Measurements from ENCODE around the gene WDR77. TPM values are rescaled to one million over a fixed set of nuclear protein-coding genes. Genes with fewer than 3 reads are reported as not detected.
A peak's percentile ranks its signal among the peaks of the same experiment; 100 is the strongest.

WDR77 gene

GRCh38 chr1:111399792-111400610 is 49.1 kb downstream of the WDR77 start:
- Histone ChIP-seq H4K91ac (ENCODE audit: low read depth, low read length, poor library complexity) (no peak overlapping the region), H3K79me1 (ENCODE audit: low read depth, low read length) (no peaks in the 10 kb centered on the region), H3K4me2 (ENCODE audit: insufficient read depth, low read length, poor library complexity, severe bottlenecking) (no peak overlapping the region), H3K27ac (replicated peaks; ENCODE audit: low read length) (no peak overlapping the region), H3K36me3 (replicated peaks in 1 of 2; ENCODE audit: control insufficient read depth in 2 of 2, insufficient read depth in 2 of 2, low read length in 2 of 2) (no peaks in the 10 kb centered on the region), H2BK5ac (ENCODE audit: low read length) (no peak overlapping the region), H2AFZ (ENCODE audit: low read length) (peak overlapping the region; percentile 42), H4K8ac (ENCODE audit: low read depth, low read length) (no peak overlapping the region), H3K4me3 (ENCODE audit: low read length in 2 of 2) (no peak overlapping the region), H2BK12ac (ENCODE audit: low read length) (no peak overlapping the region), H3K4ac (ENCODE audit: low read length) (no peak overlapping the region), H3K9ac (ENCODE audit: low read depth, low read length, poor library complexity) (no peak overlapping the region), H3K14ac (ENCODE audit: low read length) (no peak overlapping the region), H2BK120ac (ENCODE audit: low read depth, low read length) (no peak overlapping the region), H3K23ac (ENCODE audit: low read depth, low read length, poor library complexity) (no peak overlapping the region), H2BK15ac (ENCODE audit: low read length) (no peak overlapping the region), H3K9me3 (replicated peaks in 1 of 2; ENCODE audit: control insufficient read depth in 2 of 2, insufficient read depth in 1 of 2, low read depth in 1 of 2, low read length in 2 of 2) (no peaks in the 10 kb centered on the region), H2AK5ac (ENCODE audit: low read depth, low read length) (no peak overlapping the region), H3K18ac (ENCODE audit: low read length) (no peak overlapping the region), H3K27me3 (ENCODE audit: control insufficient read depth in 3 of 3, insufficient read depth in 3 of 3, low read depth in 1 of 3, low read length in 3 of 3) (peaks cover 0 to 17% (median 0%) of the 10 kb centered on the region in 3 experiments), H3K4me1 (ENCODE audit: control insufficient read depth in 2 of 2, insufficient read depth in 1 of 2, low read depth in 1 of 2, low read length in 2 of 2) (no peaks in the 10 kb centered on the region)
- peak; percentile 41 for DNase-seq (ENCODE audit: low spot score)
- 100% methylated on average over 2 of the region's 9 CpGs; no CpG with 5 or more reads in 1 of the 2 donors for WGBS, 2 donors (ENCODE audit: extremely low coverage in 2 of 2, insufficient read length in 2 of 2, insufficient replicate concordance in 1 of 2)

- H2AFZ ChIP-seq (ENCODE audit: low read length) = no peak overlapping the region
- H3K14ac ChIP-seq (ENCODE audit: low read length) = no peak overlapping the region
- no peak for DNase-seq (ENCODE audit: low spot score)
- H3K4me1 ChIP-seq (ENCODE audit: control insufficient read depth in 2 of 2, insufficient read depth in 1 of 2, low read depth in 1 of 2, low read length in 2 of 2) = peaks cover 0 to 1% of the 10 kb centered on the region in 2 donors
- H3K4me2 ChIP-seq (ENCODE audit: insufficient read depth, low read length, poor library complexity, severe bottlenecking) = no peak overlapping the region
- no peak overlapping the region for H2BK12ac ChIP-seq (ENCODE audit: low read length)
- no peak overlapping the region for H4K8ac ChIP-seq (ENCODE audit: low read depth, low read length)
- no peak overlapping the region for H3K27ac ChIP-seq (replicated peaks; ENCODE audit: low read length)
- no peak overlapping the region for H4K91ac ChIP-seq (ENCODE audit: low read depth, low read length, poor library complexity)
- H2AK5ac ChIP-seq (ENCODE audit: low read depth, low read length) = no peak overlapping the region
- no peaks in the 10 kb centered on the region for H3K9me3 ChIP-seq (replicated peaks in 1 of 2; ENCODE audit: control insufficient read depth in 2 of 2, insufficient read depth in 1 of 2, low read depth in 1 of 2, low read length in 2 of 2)
- WGBS, 2 donors (ENCODE audit: extremely low coverage in 2 of 2, insufficient read length in 2 of 2, insufficient replicate concordance in 1 of 2) = no CpG with 5 or more reads among the region's 1 CpG
- H3K36me3 ChIP-seq (replicated peaks in 1 of 2; ENCODE audit: control insufficient read depth in 2 of 2, insufficient read depth in 2 of 2, low read length in 2 of 2) = no peaks in the 10 kb centered on the region
- H3K79me1 ChIP-seq (ENCODE audit: low read depth, low read length) = no peaks in the 10 kb centered on the region
- no peak overlapping the region for H3K18ac ChIP-seq (ENCODE audit: low read length)
- no peak overlapping the region for H3K4ac ChIP-seq (ENCODE audit: low read length)
- peaks cover 0 to 3% (median 0%) of the 10 kb centered on the region in 3 experiments for H3K27me3 ChIP-seq (ENCODE audit: control insufficient read depth in 3 of 3, insufficient read depth in 3 of 3, low read depth in 1 of 3, low read length in 3 of 3)
- no peak overlapping the region for H3K23ac ChIP-seq (ENCODE audit: low read depth, low read length, poor library complexity)
- H2BK120ac ChIP-seq (ENCODE audit: low read depth, low read length) = no peak overlapping the region
- H3K9ac ChIP-seq (ENCODE audit: low read depth, low read length, poor library complexity) = no peak overlapping the region
- no peak overlapping the region for H3K4me3 ChIP-seq (ENCODE audit: low read length in 2 of 2)
- H2BK15ac ChIP-seq (ENCODE audit: low read length) = no peak overlapping the region
- H2BK5ac ChIP-seq (ENCODE audit: low read length) = no peak overlapping the region
These were observed 56.6 kb downstream of the WDR77 start for GRCh38 chr1:111392460-111392945.

- no peak overlapping the region for H4K8ac ChIP-seq (ENCODE audit: low read depth, low read length)
- H3K23ac ChIP-seq (ENCODE audit: low read depth, low read length, poor library complexity) = no peak overlapping the region
- no peak overlapping the region for H3K4me3 ChIP-seq (ENCODE audit: low read length in 2 of 2)
- H3K4ac ChIP-seq (ENCODE audit: low read length) = no peak overlapping the region
- no CpG with 5 or more reads among the region's 1 CpG for WGBS, 2 donors (ENCODE audit: extremely low coverage in 2 of 2, insufficient read length in 2 of 2, insufficient replicate concordance in 1 of 2)
- no peak overlapping the region for H2BK120ac ChIP-seq (ENCODE audit: low read depth, low read length)
- H3K4me1 ChIP-seq (ENCODE audit: control insufficient read depth in 2 of 2, insufficient read depth in 1 of 2, low read depth in 1 of 2, low read length in 2 of 2) = peaks cover 0 to 1% of the 10 kb centered on the region in 2 donors
- no peak overlapping the region for H3K27ac ChIP-seq (replicated peaks; ENCODE audit: low read length)
- H2BK15ac ChIP-seq (ENCODE audit: low read length) = no peak overlapping the region
- H3K9me3 ChIP-seq (replicated peaks in 1 of 2; ENCODE audit: control insufficient read depth in 2 of 2, insufficient read depth in 1 of 2, low read depth in 1 of 2, low read length in 2 of 2) = no peaks in the 10 kb centered on the region
- no peak overlapping the region for H2BK12ac ChIP-seq (ENCODE audit: low read length)
- no peak overlapping the region for H2AK5ac ChIP-seq (ENCODE audit: low read depth, low read length)
- H3K9ac ChIP-seq (ENCODE audit: low read depth, low read length, poor library complexity) = no peak overlapping the region
- peaks cover 0 to 6% (median 0%) of the 10 kb centered on the region in 3 experiments for H3K27me3 ChIP-seq (ENCODE audit: control insufficient read depth in 3 of 3, insufficient read depth in 3 of 3, low read depth in 1 of 3, low read length in 3 of 3)
- DNase-seq (ENCODE audit: low spot score) = no peak
- no peak overlapping the region for H2BK5ac ChIP-seq (ENCODE audit: low read length)
- no peaks in the 10 kb centered on the region for H3K79me1 ChIP-seq (ENCODE audit: low read depth, low read length)
- no peaks in the 10 kb centered on the region for H3K36me3 ChIP-seq (replicated peaks in 1 of 2; ENCODE audit: control insufficient read depth in 2 of 2, insufficient read depth in 2 of 2, low read length in 2 of 2)
- H2AFZ ChIP-seq (ENCODE audit: low read length) = no peak overlapping the region
- no peak overlapping the region for H3K4me2 ChIP-seq (ENCODE audit: insufficient read depth, low read length, poor library complexity, severe bottlenecking)
- no peak overlapping the region for H4K91ac ChIP-seq (ENCODE audit: low read depth, low read length, poor library complexity)
- H3K18ac ChIP-seq (ENCODE audit: low read length) = no peak overlapping the region
- no peak overlapping the region for H3K14ac ChIP-seq (ENCODE audit: low read length)
These were observed 57.0 kb downstream of the WDR77 start for GRCh38 chr1:111392042-111392441.

Small RNA genes lying within 50 kb of the gene (small RNA-seq; reads per million reads assigned to genes)
- gene RF00019 (ENCODE audit: insufficient read depth) (not detected), gene RNU6-792P (ENCODE audit: insufficient read depth) (not detected)

Data from neuronal stem cell (in vitro differentiated cells).